GM12878 (cell line): ENCODE measurements around the gene MMP13. TPM values are rescaled to one million over a fixed set of nuclear protein-coding genes. Genes with fewer than 3 reads are reported as not detected.

Experiments used
- ATAC-seq: fragments of 200-7000 bp; cut with Tn5 transposase; 3 replicates; pipeline ENCODE4 v1.9.1; 2020; ENCODE audit warnings: mild to moderate bottlenecking, moderate library complexity
- BruUV-seq: library from RNA; stranded (reverse); fragments of 400-500 nt; replicated peaks from 2 replicates; lab custom pipeline; 2021; lab: Mats Ljungman, UMichigan
- CTCF ChIA-PET: fragments of 300-600 bp; sonication (Branson Sonifier 250); formaldehyde crosslinking; extraction: SDS; loops from one replicate; lab custom pipeline; 2021; ENCODE audit warnings: inconsistent platforms; lab: Yijun Ruan, JAX
- POLR2A ChIA-PET: fragments of 350-600 bp; formaldehyde crosslinking; extraction: SDS; loops from one replicate; lab custom pipeline; 2021; ENCODE audit warnings: inconsistent platforms; lab: Charles Lee
- RAD21 ChIA-PET: fragments of 300-600 bp; sonication (Branson Sonifier 250); formaldehyde crosslinking; loops from one replicate; lab custom pipeline; 2023; ENCODE audit warnings: antibody characterized with exemption; ENCODE audit not compliant: unreplicated experiment; lab: Charles Lee
- SMC1A ChIA-PET: fragments of 300-600 bp; sonication (Branson Sonifier 250); formaldehyde crosslinking; loops from one replicate; lab custom pipeline; 2023; ENCODE audit not compliant: unreplicated experiment, uncharacterized antibody; lab: Charles Lee
- DNase-seq: peaks from one replicate; pipeline ENCODE4 v3.0.0-alpha.2; 2011; ENCODE audit warnings: low read depth, low spot score
- FAIRE-seq: peaks from 3 replicates; lab custom pipeline; 2011; peaks lifted over from hg19 to GRCh38; lab: Jason Lieb, UNC
- H2AFZ ChIP-seq: 2 replicates; pipeline ENCODE4 v1.6.0; 2011; ENCODE audit warnings: low read depth, low read length, control low read depth; ENCODE audit not compliant: control insufficient read depth
- H3K27ac ChIP-seq: 2 replicates; pipeline ENCODE4 v1.5.1; 2011; ENCODE audit warnings: control low read depth; ENCODE audit not compliant: control insufficient read depth, insufficient read depth
- H3K27me3 ChIP-seq, 2 experiments: replicated peaks in 1 of 2; 2 replicates each; pipeline versions ENCODE4 v1.6.0 to v1.6.1; 2011; ENCODE audit warnings: low read length in 1 of 2; ENCODE audit not compliant: control insufficient read depth in 2 of 2, insufficient read depth in 2 of 2
- H3K36me3 ChIP-seq, 2 experiments: 2 replicates each; pipeline ENCODE4 v1.5.1; 2011; ENCODE audit warnings: low read length in 1 of 2; ENCODE audit not compliant: control insufficient read depth in 2 of 2, insufficient read depth in 2 of 2
- H3K4me1 ChIP-seq: 2 replicates; pipeline ENCODE4 v1.6.1; 2011; ENCODE audit warnings: mild to moderate bottlenecking, low read length, moderate library complexity, mixed read lengths; ENCODE audit not compliant: control insufficient read depth, insufficient read depth
- H3K4me2 ChIP-seq: 2 replicates; pipeline ENCODE4 v1.6.0; 2011; ENCODE audit warnings: control low read depth; ENCODE audit not compliant: control insufficient read depth, insufficient read depth
- H3K4me3 ChIP-seq: fragments of 200-600 bp; sonication (generic); 2 replicates; pipeline ENCODE4 v1.5.1; 2016
- H3K79me2 ChIP-seq: 2 replicates; pipeline ENCODE4 v1.6.0; 2011; ENCODE audit warnings: low read length; ENCODE audit not compliant: control insufficient read depth, insufficient read depth
- H3K9ac ChIP-seq: 2 replicates; pipeline ENCODE4 v1.8.0; 2011; ENCODE audit warnings: low read length, control low read depth, mixed read lengths; ENCODE audit not compliant: control insufficient read depth, insufficient read depth
- H3K9me3 ChIP-seq: replicated peaks from 3 replicates; pipeline ENCODE4 v1.5.1; 2011; ENCODE audit warnings: mild to moderate bottlenecking, low read length; ENCODE audit not compliant: control insufficient read depth, insufficient read depth
- H4K20me1 ChIP-seq: 2 replicates; pipeline ENCODE4 v1.6.0; 2011; ENCODE audit not compliant: control insufficient read depth, insufficient read depth
- ATF7 ChIP-seq: fragments of 450-650 bp; IDR thresholded peaks from 2 replicates; pipeline ENCODE4 v1.6.1; 2016; ENCODE audit warnings: low read depth, mild to moderate bottlenecking
- BCL3 ChIP-seq: IDR thresholded peaks from 2 replicates; pipeline ENCODE4 v1.6.1; 2011; ENCODE audit warnings: borderline replicate concordance, low read depth, mild to moderate bottlenecking, moderate library complexity, low read length; ENCODE audit not compliant: insufficient read depth, poor library complexity, severe bottlenecking
- CBFB ChIP-seq: IDR thresholded peaks from 2 replicates; pipeline ENCODE4 v1.6.1; 2016; ENCODE audit warnings: antibody characterized with exemption, low read depth
- CBX3 ChIP-seq: fragments of 200-600 bp; sonication (generic); IDR thresholded peaks from 2 replicates; pipeline ENCODE4 v1.6.1; 2016; ENCODE audit warnings: low read depth, borderline replicate concordance
- ETV6 ChIP-seq, 2 experiments: fragments of 450-650 bp in 1 of 2; IDR thresholded peaks in 1 of 2; conservative IDR thresholded peaks in 1 of 2; 2 replicates each; pipeline ENCODE4 v1.6.1; 2014; ENCODE audit warnings: antibody characterized with exemption in 1 of 2, borderline replicate concordance in 1 of 2, low read depth in 1 of 2, mild to moderate bottlenecking in 1 of 2, moderate library complexity in 1 of 2
- GABPA ChIP-seq: IDR thresholded peaks from 2 replicates; pipeline ENCODE4 v1.6.1; 2014; ENCODE audit warnings: antibody characterized with exemption, low read depth, mild to moderate bottlenecking, inconsistent platforms
- KAT2A ChIP-seq: conservative IDR thresholded peaks from 2 replicates; pipeline ENCODE4 v1.6.1; 2011; ENCODE audit warnings: low read depth, low read length; ENCODE audit not compliant: control insufficient read depth
- KLF5 ChIP-seq: fragments of 450-650 bp; IDR thresholded peaks from 2 replicates; pipeline ENCODE4 v1.6.1; 2014; ENCODE audit warnings: mild to moderate bottlenecking; ENCODE audit not compliant: partially characterized antibody
- NFXL1 ChIP-seq: fragments of 450-650 bp; IDR thresholded peaks from 2 replicates; pipeline ENCODE4 v1.6.1; 2017; ENCODE audit warnings: antibody characterized with exemption, mild to moderate bottlenecking, borderline replicate concordance
- SP1 ChIP-seq: IDR thresholded peaks from one replicate; pipeline ENCODE4 v1.6.1; 2011; ENCODE audit warnings: low read depth, low read length
- STAT1 ChIP-seq: fragments of 450-650 bp; conservative IDR thresholded peaks from 2 replicates; pipeline ENCODE4 v1.6.1; 2014; ENCODE audit warnings: antibody characterized with exemption, mild to moderate bottlenecking
- WGBS: methylation state at CpG from one replicate; pipeline ENCODE4 v1.1.6; 2016; ENCODE audit warnings: low lambda C conversion rate; ENCODE audit not compliant: insufficient replicate concordance, insufficient coverage; ENCODE audit errors: missing lambda C conversion rate; 5-methylcytosine and 5-hydroxymethylcytosine counted together
- in situ Hi-C: fragments of 300-500 bp; cut with MboI; formaldehyde crosslinking; loops from 9 replicates; pipeline ENCODE4 v1.14.3; 2018; ENCODE audit warnings: mixed read lengths
- intact Hi-C: fragments of 100-400 bp; cut with micrococcal nuclease; formaldehyde crosslinking; loops from one replicate; pipeline ENCODE4 v1.14.2; 2022; ENCODE audit not compliant: unreplicated experiment
- polyA plus RNA-seq, 11 experiments: library from polyadenylated mRNA; depleted of rRNA in 4 of 11; unstranded in 6 of 11; stranded (reverse) in 5 of 11; fragments of >200 nt; fragmentation: Nextera tagmentation in 4 of 11; fragmentation: Illumina TruSeq in 1 of 11; extraction: Ambion mirVana in 4 of 11; extraction: Trizol in 1 of 11; gene quantifications; 1 replicate in 1 of 11; 2 replicates in 10 of 11; pipeline versions ENCODE4 v1.2.1 to v1.2.3, GENCODE V29; 2011 to 2016; ENCODE audit warnings: inconsistent platforms in 2 of 11, missing spikeins in 2 of 11, low read depth in 1 of 11
- total RNA-seq, 4 experiments: library from RNA; depleted of rRNA in 3 of 4; stranded (reverse); fragments of >200 nt in 3 of 4; fragmentation: Illumina TruSeq in 1 of 4; extraction: Trizol in 1 of 4; gene quantifications; 2 replicates each; pipeline versions ENCODE4 v1.2.1 to v1.2.3, GENCODE V29; 2013 to 2021
- TF ChIP-seq, protein P1 (sequence below): fragments of 450-650 bp; formaldehyde crosslinking; IDR thresholded peaks from 2 replicates; pipeline ENCODE4 v1.4.0; 2022; ENCODE audit warnings: mild to moderate bottlenecking, moderate library complexity
- TF ChIP-seq, protein P2 (sequence below): fragments of 450-650 bp; IDR thresholded peaks from 2 replicates; pipeline ENCODE4 v1.6.1; 2016; ENCODE audit warnings: mild to moderate bottlenecking
- TF ChIP-seq, protein P3 (sequence below): IDR thresholded peaks from 2 replicates; pipeline ENCODE4 v1.6.1; 2011; ENCODE audit warnings: low read depth, mild to moderate bottlenecking, low read length, moderate library complexity, borderline replicate concordance; ENCODE audit errors: extremely low read depth

MMP13 gene
- total and polyA plus RNA-seq, 10 of the 15 experiments (the other 5 are each of a cell fraction or from before 2014, with no cell fraction given) = 0.05 TPM; not detected in 9

GRCh38 chr11:102957953-102958352, 2.4 kb upstream of the MMP13 start:
- 29% methylated on average over 2 of the region's 2 CpGs for WGBS
- no peak for ATAC-seq
- H2AFZ ChIP-seq = no peak overlapping the region
- ChIA-PET POLR2A (no interaction called here), SMC1A (interaction anchor here (1.1 to 1.8 kb wide), 3 partner anchors 11 to 80 kb away, joined by 3 to 5 read pairs (median 3); no protein-coding TSS in a partner anchor), RAD21 (no interaction called here), CTCF (interaction anchor here (1.8 to 2.0 kb wide), 2 partner anchors 17 to 43 kb away, joined by 6 to 8 read pairs; no protein-coding TSS in a partner anchor)
- no peak for FAIRE-seq
- no peak for DNase-seq
- no peaks in the 10 kb centered on the region for H3K4me1 ChIP-seq
- in situ Hi-C loops = no loop called here
- no TSS peak for BruUV-seq
- H3K9me3 ChIP-seq = no peaks in the 10 kb centered on the region
- no peak overlapping the region for H3K4me3 ChIP-seq
- no peak for TF ChIP-seq ATF7
- TF ChIP-seq, protein P1, sequence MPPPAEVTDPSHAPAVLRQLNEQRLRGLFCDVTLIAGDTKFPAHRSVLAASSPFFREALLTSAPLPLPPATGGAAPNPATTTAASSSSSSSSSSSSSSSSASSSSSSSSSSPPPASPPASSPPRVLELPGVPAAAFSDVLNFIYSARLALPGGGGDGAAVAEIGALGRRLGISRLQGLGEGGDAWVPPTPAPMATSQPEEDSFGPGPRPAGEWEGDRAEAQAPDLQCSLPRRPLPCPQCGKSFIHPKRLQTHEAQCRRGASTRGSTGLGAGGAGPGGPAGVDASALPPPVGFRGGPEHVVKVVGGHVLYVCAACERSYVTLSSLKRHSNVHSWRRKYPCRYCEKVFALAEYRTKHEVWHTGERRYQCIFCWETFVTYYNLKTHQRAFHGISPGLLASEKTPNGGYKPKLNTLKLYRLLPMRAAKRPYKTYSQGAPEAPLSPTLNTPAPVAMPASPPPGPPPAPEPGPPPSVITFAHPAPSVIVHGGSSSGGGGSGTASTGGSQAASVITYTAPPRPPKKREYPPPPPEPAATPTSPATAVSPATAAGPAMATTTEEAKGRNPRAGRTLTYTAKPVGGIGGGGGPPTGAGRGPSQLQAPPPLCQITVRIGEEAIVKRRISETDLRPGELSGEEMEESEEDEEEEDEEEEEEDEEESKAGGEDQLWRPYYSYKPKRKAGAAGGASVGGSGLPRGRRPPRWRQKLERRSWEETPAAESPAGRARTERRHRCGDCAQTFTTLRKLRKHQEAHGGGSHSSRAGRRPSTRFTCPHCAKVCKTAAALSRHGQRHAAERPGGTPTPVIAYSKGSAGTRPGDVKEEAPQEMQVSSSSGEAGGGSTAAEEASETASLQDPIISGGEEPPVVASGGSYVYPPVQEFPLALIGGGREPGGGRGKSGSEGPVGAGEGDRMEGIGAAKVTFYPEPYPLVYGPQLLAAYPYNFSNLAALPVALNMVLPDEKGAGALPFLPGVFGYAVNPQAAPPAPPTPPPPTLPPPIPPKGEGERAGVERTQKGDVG (CRISPR knock-in tag) = no peak
- TF ChIP-seq SP1 = no peak
- TF ChIP-seq KLF5 = no peak
- TF ChIP-seq GABPA = no peak
- no peak for TF ChIP-seq KAT2A
- no peak for TF ChIP-seq NFXL1
- TF ChIP-seq CBFB = no peak
- no peak for TF ChIP-seq BCL3
- TF ChIP-seq ETV6 (conservative IDR thresholded peaks at IDR 0.05 in 1 of 2, IDR thresholded peaks at IDR 0.05 in 1 of 2; ENCODE audit: borderline replicate concordance in 1 of 2, low read depth in 1 of 2) = no peak
- no peak for TF ChIP-seq CBX3
- TF ChIP-seq, protein P2, sequence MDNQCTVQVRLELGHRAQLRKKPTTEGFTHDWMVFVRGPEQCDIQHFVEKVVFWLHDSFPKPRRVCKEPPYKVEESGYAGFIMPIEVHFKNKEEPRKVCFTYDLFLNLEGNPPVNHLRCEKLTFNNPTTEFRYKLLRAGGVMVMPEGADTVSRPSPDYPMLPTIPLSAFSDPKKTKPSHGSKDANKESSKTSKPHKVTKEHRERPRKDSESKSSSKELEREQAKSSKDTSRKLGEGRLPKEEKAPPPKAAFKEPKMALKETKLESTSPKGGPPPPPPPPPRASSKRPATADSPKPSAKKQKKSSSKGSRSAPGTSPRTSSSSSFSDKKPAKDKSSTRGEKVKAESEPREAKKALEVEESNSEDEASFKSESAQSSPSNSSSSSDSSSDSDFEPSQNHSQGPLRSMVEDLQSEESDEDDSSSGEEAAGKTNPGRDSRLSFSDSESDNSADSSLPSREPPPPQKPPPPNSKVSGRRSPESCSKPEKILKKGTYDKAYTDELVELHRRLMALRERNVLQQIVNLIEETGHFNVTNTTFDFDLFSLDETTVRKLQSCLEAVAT = no peak
- TF ChIP-seq, protein P3, sequence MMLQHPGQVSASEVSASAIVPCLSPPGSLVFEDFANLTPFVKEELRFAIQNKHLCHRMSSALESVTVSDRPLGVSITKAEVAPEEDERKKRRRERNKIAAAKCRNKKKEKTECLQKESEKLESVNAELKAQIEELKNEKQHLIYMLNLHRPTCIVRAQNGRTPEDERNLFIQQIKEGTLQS = no peak
- no peak for TF ChIP-seq STAT1
- TF ChIP-seq, all 136 proteins: peak for 0
- no peaks in the 10 kb centered on the region for H3K36me3 ChIP-seq
- H3K27ac ChIP-seq = no peak overlapping the region
- no peak overlapping the region for H3K9ac ChIP-seq
- H3K79me2 ChIP-seq = no peaks in the 10 kb centered on the region
- no peaks in the 10 kb centered on the region for H4K20me1 ChIP-seq
- no peak overlapping the region for H3K4me2 ChIP-seq
- H3K27me3 ChIP-seq = no peaks in the 10 kb centered on the region; a peak in 1 of 4 replicates
- intact Hi-C loops = no loop called here
